OCI-LY7 (cell line): ENCODE data around the gene INPP5A.

Experiments
- EZH2phosphoT487 ChIP-seq: fragments of 200-600 bp; sonication (generic); IDR thresholded peaks from 2 replicates; pipeline ENCODE4 v1.6.1; 2018; ENCODE audit warnings: low read depth, borderline replicate concordance, mild to moderate bottlenecking, mixed run types, antibody characterized with exemption, low read length, moderate library complexity, mixed read lengths
- TF ChIP-seq, protein P1 (sequence below): fragments of 200-600 bp; sonication (generic); conservative IDR thresholded peaks from 2 replicates; pipeline ENCODE4 v1.5.1; 2014; ENCODE audit warnings: mild to moderate bottlenecking, antibody characterized with exemption, low read length, moderate library complexity, mixed read lengths

DNA sequence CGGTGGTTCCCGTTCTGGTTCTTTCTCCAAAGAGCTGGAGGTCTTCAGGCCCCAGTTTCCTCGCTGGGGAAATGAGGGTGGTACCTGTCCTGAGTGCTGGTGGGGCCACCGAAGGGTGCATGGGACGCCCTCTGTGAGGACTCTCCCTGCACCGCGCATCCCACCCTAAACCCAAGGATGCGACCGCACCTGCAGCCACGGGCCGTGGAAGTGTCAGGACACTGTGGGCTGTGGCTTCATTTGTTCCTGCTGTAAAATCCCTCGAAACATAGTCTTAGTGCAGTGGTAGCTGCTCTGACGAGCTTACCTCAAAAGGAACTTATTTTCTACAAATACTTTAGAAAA, 164.2 kb downstream of the INPP5A start:
- TF ChIP-seq, protein P1, sequence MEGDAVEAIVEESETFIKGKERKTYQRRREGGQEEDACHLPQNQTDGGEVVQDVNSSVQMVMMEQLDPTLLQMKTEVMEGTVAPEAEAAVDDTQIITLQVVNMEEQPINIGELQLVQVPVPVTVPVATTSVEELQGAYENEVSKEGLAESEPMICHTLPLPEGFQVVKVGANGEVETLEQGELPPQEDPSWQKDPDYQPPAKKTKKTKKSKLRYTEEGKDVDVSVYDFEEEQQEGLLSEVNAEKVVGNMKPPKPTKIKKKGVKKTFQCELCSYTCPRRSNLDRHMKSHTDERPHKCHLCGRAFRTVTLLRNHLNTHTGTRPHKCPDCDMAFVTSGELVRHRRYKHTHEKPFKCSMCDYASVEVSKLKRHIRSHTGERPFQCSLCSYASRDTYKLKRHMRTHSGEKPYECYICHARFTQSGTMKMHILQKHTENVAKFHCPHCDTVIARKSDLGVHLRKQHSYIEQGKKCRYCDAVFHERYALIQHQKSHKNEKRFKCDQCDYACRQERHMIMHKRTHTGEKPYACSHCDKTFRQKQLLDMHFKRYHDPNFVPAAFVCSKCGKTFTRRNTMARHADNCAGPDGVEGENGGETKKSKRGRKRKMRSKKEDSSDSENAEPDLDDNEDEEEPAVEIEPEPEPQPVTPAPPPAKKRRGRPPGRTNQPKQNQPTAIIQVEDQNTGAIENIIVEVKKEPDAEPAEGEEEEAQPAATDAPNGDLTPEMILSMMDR, result no peak
- no peak for TF ChIP-seq EZH2phosphoT487
